HepG2 (cell line): ENCODE measurements around the gene CSKMT. TPM values are rescaled to one million over a fixed set of nuclear protein-coding genes. Genes with fewer than 3 reads are reported as not detected.
A peak's percentile ranks its signal among the peaks of the same experiment; 100 is the strongest.

Source experiments
- AGO2 ChIP-seq: fragments of 200-400 bp; formaldehyde crosslinking; optimal IDR thresholded peaks from 2 replicates; pipeline ENCODE3; 2017; ENCODE audit warnings: mild to moderate bottlenecking, low read depth, low read length, moderate library complexity
- BHLHE40 ChIP-seq: IDR thresholded peaks from 2 replicates; pipeline ENCODE4 v1.6.1; 2011; ENCODE audit warnings: low read length, improper control_type of control experiment
- DMAP1 ChIP-seq: IDR thresholded peaks from 2 replicates; pipeline ENCODE4 v1.6.1; 2016
- FOSL1 ChIP-seq: sonication (generic); formaldehyde crosslinking; IDR thresholded peaks from 2 replicates; pipeline ENCODE4 v1.9.0; 2021; ENCODE audit warnings: missing genetic modification reagents, borderline replicate concordance
- HMGA1 ChIP-seq: sonication (generic); formaldehyde crosslinking; conservative IDR thresholded peaks from 2 replicates; pipeline ENCODE4 v1.4.0; 2020; ENCODE audit warnings: missing genetic modification reagents
- MZF1 ChIP-seq: sonication (generic); formaldehyde crosslinking; IDR thresholded peaks from 2 replicates; pipeline ENCODE4 v1.8.1; 2023; ENCODE audit warnings: mild to moderate bottlenecking, missing genetic modification reagents, borderline replicate concordance
- PHF8 ChIP-seq: sonication (generic); formaldehyde crosslinking; IDR thresholded peaks from 2 replicates; pipeline ENCODE4 v1.5.0; 2020; ENCODE audit warnings: missing genetic modification reagents
- POGZ ChIP-seq: sonication (generic); formaldehyde crosslinking; IDR thresholded peaks from 2 replicates; pipeline ENCODE4 v1.4.0; 2020; ENCODE audit warnings: mild to moderate bottlenecking, missing genetic modification reagents
- RARG ChIP-seq: sonication (generic); formaldehyde crosslinking; IDR thresholded peaks from 2 replicates; pipeline ENCODE4 v1.4.0; 2020; ENCODE audit warnings: low read depth, mild to moderate bottlenecking, missing genetic modification reagents
- SIN3A ChIP-seq: IDR thresholded peaks from 2 replicates; pipeline ENCODE4 v1.6.1; 2011; ENCODE audit warnings: low read depth, mild to moderate bottlenecking, control low read depth, low read length, borderline replicate concordance
- SIX1 ChIP-seq: sonication (generic); formaldehyde crosslinking; IDR thresholded peaks from 2 replicates; pipeline ENCODE4 v1.4.0; 2020; ENCODE audit warnings: missing genetic modification reagents, borderline replicate concordance
- STAT5B ChIP-seq: sonication (generic); formaldehyde crosslinking; IDR thresholded peaks from 2 replicates; pipeline ENCODE4 v1.4.0; 2020; ENCODE audit warnings: missing genetic modification reagents
- TAF1 ChIP-seq: sonication (generic); formaldehyde crosslinking; IDR thresholded peaks from 2 replicates; pipeline ENCODE4 v1.4.0; 2020; ENCODE audit warnings: missing genetic modification reagents
- TAF15 ChIP-seq: fragments of 200-400 bp; formaldehyde crosslinking; IDR thresholded peaks from one replicate; pipeline ENCODE4 v1.6.1; 2018; ENCODE audit warnings: mild to moderate bottlenecking, low read depth, low read length; ENCODE audit not compliant: poor library complexity, severe bottlenecking
- TOE1 ChIP-seq: sonication (generic); formaldehyde crosslinking; IDR thresholded peaks from 2 replicates; pipeline ENCODE4 v1.4.0; 2020; ENCODE audit warnings: mild to moderate bottlenecking, missing genetic modification reagents
- ZMYM4 ChIP-seq: sonication (generic); formaldehyde crosslinking; IDR thresholded peaks from 2 replicates; pipeline ENCODE4 v1.8.1; 2023; ENCODE audit warnings: mild to moderate bottlenecking, missing genetic modification reagents
- ZNF780A ChIP-seq: sonication (generic); formaldehyde crosslinking; IDR thresholded peaks from 2 replicates; pipeline ENCODE4 v1.8.0; 2022; ENCODE audit warnings: mild to moderate bottlenecking, missing genetic modification reagents, moderate library complexity
- ZNF878 ChIP-seq: sonication (generic); formaldehyde crosslinking; IDR thresholded peaks from 2 replicates; pipeline ENCODE4 v1.8.1; 2023; ENCODE audit warnings: mild to moderate bottlenecking, missing genetic modification reagents, moderate library complexity
- ZZZ3 ChIP-seq: sonication (generic); formaldehyde crosslinking; IDR thresholded peaks from 2 replicates; pipeline ENCODE4 v1.4.0; 2020; ENCODE audit warnings: missing genetic modification reagents, mild to moderate bottlenecking, borderline replicate concordance
- polyA plus RNA-seq, 8 experiments: library from polyadenylated mRNA; depleted of rRNA in 3 of 8; stranded (reverse) in 7 of 8; unstranded in 1 of 8; fragments of >200 nt; fragmentation: Illumina TruSeq in 4 of 8; extraction: Trizol in 4 of 8; gene quantifications; 2 replicates each; pipeline versions ENCODE4 v1.2.1 to v1.2.3, GENCODE V29; 2011 to 2016; ENCODE audit warnings: low read depth in 4 of 8, missing spikeins in 1 of 8, mixed read lengths in 1 of 8; ENCODE audit not compliant: insufficient read depth in 1 of 8
- total RNA-seq, 5 experiments: library from RNA; depleted of rRNA; stranded (reverse); fragments of >200 nt; fragmentation: Illumina TruSeq; extraction: Trizol; gene quantifications; 2 replicates each; pipeline ENCODE4 v1.2.3, GENCODE V29; 2016; ENCODE audit warnings: low read depth in 1 of 5
- TF ChIP-seq, protein P1 (sequence below): sonication (generic); formaldehyde crosslinking; IDR thresholded peaks from 2 replicates; pipeline ENCODE4 v1.5.0; 2020; ENCODE audit warnings: mild to moderate bottlenecking, missing genetic modification reagents
- TF ChIP-seq, protein P2 (sequence below): sonication (generic); formaldehyde crosslinking; IDR thresholded peaks from 2 replicates; pipeline ENCODE4 v1.8.1; 2023; ENCODE audit warnings: missing genetic modification reagents, mild to moderate bottlenecking, borderline replicate concordance
- TF ChIP-seq, protein P3 (sequence below): sonication (generic); formaldehyde crosslinking; IDR thresholded peaks from 2 replicates; pipeline ENCODE4 v1.5.1; 2020; ENCODE audit warnings: mild to moderate bottlenecking, missing genetic modification reagents, moderate library complexity
- TF ChIP-seq, protein P4 (sequence below), 2 experiments: sonication (generic) in 1 of 2; formaldehyde crosslinking in 1 of 2; IDR thresholded peaks; 2 replicates each; pipeline versions ENCODE4 v1.4.0 to v1.6.1; 2018 to 2020; ENCODE audit warnings: missing genetic modification reagents in 2 of 2, borderline replicate concordance in 1 of 2, low read depth in 1 of 2, mild to moderate bottlenecking in 1 of 2, missing biosample characterization in 1 of 2

CSKMT gene
- total and polyA plus RNA-seq, 2 of the 13 experiments (the other 11 are each of a cell fraction or from before 2014, with no cell fraction given), result 7.6 to 31.8 TPM

DNA sequence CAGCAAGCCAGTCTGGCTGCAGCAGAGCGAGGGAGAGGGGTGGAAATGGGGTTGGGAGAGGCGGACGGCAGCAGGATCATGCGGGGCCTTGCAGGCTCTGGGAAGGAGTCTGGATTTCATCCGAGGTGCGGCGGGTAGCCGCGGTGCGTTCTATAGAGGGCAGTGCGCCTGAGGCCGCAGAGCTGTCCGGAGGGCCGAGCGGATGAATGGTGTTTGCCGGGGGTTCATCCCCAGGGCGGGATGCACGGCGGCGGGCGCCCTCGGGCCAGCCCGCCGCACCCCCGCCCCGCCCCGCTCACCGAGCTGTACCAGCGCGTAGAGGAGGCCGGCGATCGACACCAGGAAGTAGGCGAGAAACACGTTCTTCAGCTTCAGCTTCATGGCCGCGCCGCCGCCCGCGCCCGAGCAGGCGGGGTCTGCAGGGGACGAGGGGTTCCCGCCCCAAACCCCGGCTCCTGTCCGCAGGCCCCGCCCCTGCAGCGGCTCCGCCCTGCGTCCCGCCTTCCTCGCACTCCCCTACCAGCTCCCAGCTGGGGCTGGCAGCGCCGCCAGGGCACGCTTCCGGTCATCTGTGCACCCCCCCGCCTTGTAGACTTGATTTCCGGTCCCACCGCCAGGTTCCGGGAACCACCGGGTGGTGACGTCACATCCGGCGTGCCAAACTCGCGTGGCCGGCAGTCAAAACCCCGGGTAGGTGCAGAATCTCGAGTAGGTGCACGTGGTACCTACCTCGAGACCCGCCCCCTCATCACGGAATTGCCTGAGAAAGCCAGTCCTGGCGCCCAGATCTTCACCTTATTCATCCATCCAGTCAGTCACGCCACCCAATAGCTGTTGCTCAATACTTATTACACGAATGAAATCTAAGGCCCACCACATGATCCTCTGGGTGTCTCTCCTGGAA lies 43.3 kb upstream of the CSKMT start, which contains the start of gene B3GAT3 (continued):
- TF ChIP-seq STAT5B (CRISPR knock-in tag), result 0 out of 2 replicates have a peak, but pooled peaks have one; percentile 21
- TF ChIP-seq TAF1 (CRISPR knock-in tag), result peak; percentile 62
- peak; percentile 66 for TF ChIP-seq POGZ (CRISPR knock-in tag)
- TF ChIP-seq, protein P1, sequence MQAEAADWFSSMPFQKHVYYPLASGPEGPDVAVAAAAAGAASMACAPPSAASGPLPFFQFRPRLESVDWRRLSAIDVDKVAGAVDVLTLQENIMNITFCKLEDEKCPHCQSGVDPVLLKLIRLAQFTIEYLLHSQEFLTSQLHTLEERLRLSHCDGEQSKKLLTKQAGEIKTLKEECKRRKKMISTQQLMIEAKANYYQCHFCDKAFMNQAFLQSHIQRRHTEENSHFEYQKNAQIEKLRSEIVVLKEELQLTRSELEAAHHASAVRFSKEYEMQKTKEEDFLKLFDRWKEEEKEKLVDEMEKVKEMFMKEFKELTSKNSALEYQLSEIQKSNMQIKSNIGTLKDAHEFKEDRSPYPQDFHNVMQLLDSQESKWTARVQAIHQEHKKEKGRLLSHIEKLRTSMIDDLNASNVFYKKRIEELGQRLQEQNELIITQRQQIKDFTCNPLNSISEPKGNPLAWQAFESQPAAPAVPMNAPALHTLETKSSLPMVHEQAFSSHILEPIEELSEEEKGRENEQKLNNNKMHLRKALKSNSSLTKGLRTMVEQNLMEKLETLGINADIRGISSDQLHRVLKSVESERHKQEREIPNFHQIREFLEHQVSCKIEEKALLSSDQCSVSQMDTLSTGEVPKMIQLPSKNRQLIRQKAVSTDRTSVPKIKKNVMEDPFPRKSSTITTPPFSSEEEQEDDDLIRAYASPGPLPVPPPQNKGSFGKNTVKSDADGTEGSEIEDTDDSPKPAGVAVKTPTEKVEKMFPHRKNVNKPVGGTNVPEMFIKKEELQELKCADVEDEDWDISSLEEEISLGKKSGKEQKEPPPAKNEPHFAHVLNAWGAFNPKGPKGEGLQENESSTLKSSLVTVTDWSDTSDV (CRISPR knock-in tag), result no peak
- no peak for TF ChIP-seq RARG (CRISPR knock-in tag)
- TF ChIP-seq ZMYM4 (CRISPR knock-in tag), result peak; percentile 81; the same call in 1 of the 2 replicates
- peak; percentile 61; the same call in 1 of the 2 replicates for TF ChIP-seq BHLHE40
- no peak for TF ChIP-seq ZZZ3 (CRISPR knock-in tag)
- TF ChIP-seq SIN3A, result peak; percentile 95
- TF ChIP-seq AGO2, result peak; percentile 98
- no peak for TF ChIP-seq HMGA1 (CRISPR knock-in tag)
- TF ChIP-seq TAF15, result peak; percentile 98
- TF ChIP-seq, protein P2, sequence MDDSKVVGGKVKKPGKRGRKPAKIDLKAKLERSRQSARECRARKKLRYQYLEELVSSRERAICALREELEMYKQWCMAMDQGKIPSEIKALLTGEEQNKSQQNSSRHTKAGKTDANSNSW (CRISPR knock-in tag), result 0 out of 2 replicates have a peak, but pooled peaks have one; percentile 69
- TF ChIP-seq DMAP1, result peak; percentile 92
- TF ChIP-seq FOSL1, result no peak
- TF ChIP-seq TOE1 (CRISPR knock-in tag), result 0 out of 2 replicates have a peak, but pooled peaks have one; percentile 40
- TF ChIP-seq MZF1 (CRISPR knock-in tag), result no peak; the same call in 1 of the 2 replicates
- TF ChIP-seq PHF8, result peak; percentile 66
- TF ChIP-seq ZNF780A, result peak; percentile 69; the same call in 1 of the 2 replicates
- TF ChIP-seq ZNF878, result no peak
- TF ChIP-seq, protein P3, sequence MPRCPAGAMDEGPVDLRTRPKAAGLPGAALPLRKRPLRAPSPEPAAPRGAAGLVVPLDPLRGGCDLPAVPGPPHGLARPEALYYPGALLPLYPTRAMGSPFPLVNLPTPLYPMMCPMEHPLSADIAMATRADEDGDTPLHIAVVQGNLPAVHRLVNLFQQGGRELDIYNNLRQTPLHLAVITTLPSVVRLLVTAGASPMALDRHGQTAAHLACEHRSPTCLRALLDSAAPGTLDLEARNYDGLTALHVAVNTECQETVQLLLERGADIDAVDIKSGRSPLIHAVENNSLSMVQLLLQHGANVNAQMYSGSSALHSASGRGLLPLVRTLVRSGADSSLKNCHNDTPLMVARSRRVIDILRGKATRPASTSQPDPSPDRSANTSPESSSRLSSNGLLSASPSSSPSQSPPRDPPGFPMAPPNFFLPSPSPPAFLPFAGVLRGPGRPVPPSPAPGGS (CRISPR knock-in tag), result peak; percentile 83
- TF ChIP-seq, protein P4, sequence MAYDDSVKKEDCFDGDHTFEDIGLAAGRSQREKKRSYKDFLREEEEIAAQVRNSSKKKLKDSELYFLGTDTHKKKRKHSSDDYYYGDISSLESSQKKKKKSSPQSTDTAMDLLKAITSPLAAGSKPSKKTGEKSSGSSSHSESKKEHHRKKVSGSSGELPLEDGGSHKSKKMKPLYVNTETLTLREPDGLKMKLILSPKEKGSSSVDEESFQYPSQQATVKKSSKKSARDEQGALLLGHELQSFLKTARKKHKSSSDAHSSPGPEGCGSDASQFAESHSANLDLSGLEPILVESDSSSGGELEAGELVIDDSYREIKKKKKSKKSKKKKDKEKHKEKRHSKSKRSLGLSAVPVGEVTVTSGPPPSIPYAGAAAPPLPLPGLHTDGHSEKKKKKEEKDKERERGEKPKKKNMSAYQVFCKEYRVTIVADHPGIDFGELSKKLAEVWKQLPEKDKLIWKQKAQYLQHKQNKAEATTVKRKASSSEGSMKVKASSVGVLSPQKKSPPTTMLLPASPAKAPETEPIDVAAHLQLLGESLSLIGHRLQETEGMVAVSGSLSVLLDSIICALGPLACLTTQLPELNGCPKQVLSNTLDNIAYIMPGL (CRISPR knock-in tag; IDR thresholded peaks at IDR 0.05; ENCODE audit: borderline replicate concordance in 1 of 2, low read depth in 1 of 2), result peak in 1 of 2 experiments; percentile 86; a peak in 2 of 4 replicates
- no peak for TF ChIP-seq SIX1 (CRISPR knock-in tag)
